Activated CD4-positive, alpha-beta T cell treated with anti-CD3 and anti-CD28 coated beads for 36 hours (primary cell): ENCODE measurements around the gene CLDN20. TPM values are rescaled to one million over a fixed set of nuclear protein-coding genes. Genes with fewer than 3 reads are reported as not detected.

Experiments
- ATAC-seq: fragments of 200-7000 bp; cut with Tn5 transposase; one replicate; pipeline ENCODE4 v1.10.0; 2021; ENCODE audit warnings: mild to moderate bottlenecking, moderate library complexity
- CTCF ChIA-PET: fragments of 350-600 bp; sonication (Branson Sonifier 250); formaldehyde crosslinking; loops from one replicate; lab custom pipeline; 2021; ENCODE audit warnings: antibody characterized with exemption; lab: Charles Lee
- POLR2A ChIA-PET: fragments of 350-600 bp; sonication (Branson Sonifier 250); formaldehyde crosslinking; loops from one replicate; lab custom pipeline; 2021; ENCODE audit warnings: antibody characterized with exemption, inconsistent platforms; lab: Charles Lee
- DNase-seq: peaks from one replicate; pipeline ENCODE4 v3.0.0-alpha.2; 2020
- H3K27ac Mint-ChIP-seq: one replicate; pipeline ENCODE4 v1.8.0; 2021; ENCODE audit warnings: mixed read lengths
- H3K27me3 Mint-ChIP-seq: one replicate; pipeline ENCODE4 v1.8.0; 2021; ENCODE audit warnings: mixed read lengths
- H3K36me3 Mint-ChIP-seq: one replicate; pipeline ENCODE4 v1.8.0; 2021; ENCODE audit warnings: low read depth, mixed read lengths
- H3K4me1 Mint-ChIP-seq: one replicate; pipeline ENCODE4 v1.8.0; 2021; ENCODE audit warnings: mixed read lengths
- H3K4me3 Mint-ChIP-seq: one replicate; pipeline ENCODE4 v1.8.0; 2021; ENCODE audit warnings: mild to moderate bottlenecking, moderate library complexity, mixed read lengths
- H3K9me3 Mint-ChIP-seq: one replicate; pipeline ENCODE4 v1.8.0; 2021; ENCODE audit warnings: low read depth, mixed read lengths
- intact Hi-C, 2 experiments: fragments of 100-400 bp; cut with DNase I in 1 of 2; cut with micrococcal nuclease in 1 of 2; formaldehyde crosslinking; loops; one replicate each; pipeline versions ENCODE4 v1.14.2 to v1.15.1; 2022 to 2024; cut with DNase I, micrococcal nuclease
- total RNA-seq, 2 experiments: library from RNA; stranded (reverse); gene quantifications; one replicate each; pipeline ENCODE4 v1.2.3, GENCODE V29; 2021

CLDN20 gene
- total RNA-seq, 2 experiments from 2014 or later = not detected

- peaks cover 30% of the 10 kb centered on the region for H3K36me3 Mint-ChIP-seq
- H3K4me3 Mint-ChIP-seq = no peak overlapping the region
- no peak overlapping the region for H3K27ac Mint-ChIP-seq
- POLR2A ChIA-PET = no interaction called here
- no peaks in the 10 kb centered on the region for H3K4me1 Mint-ChIP-seq
- DNase-seq (no peak), ATAC-seq (no peak)
- H3K9me3 Mint-ChIP-seq = no peaks in the 10 kb centered on the region
- CTCF ChIA-PET = interaction anchor here (1.0 kb wide), 1 partner anchor 68 kb away, joined by 3 read pairs; no protein-coding TSS in a partner anchor
- intact Hi-C loops = no loop called here
- H3K27me3 Mint-ChIP-seq = no peaks in the 10 kb centered on the region
Observed at GRCh38 chr6:155245831-155246230, 18.0 kb upstream of the CLDN20 start.

- CTCF ChIA-PET = interaction anchor here (0.5 kb wide), 1 partner anchor 58 kb away, joined by 3 read pairs; no protein-coding TSS in a partner anchor
- POLR2A ChIA-PET = no interaction called here
- H3K27me3 Mint-ChIP-seq = no peaks in the 10 kb centered on the region
- no peaks in the 10 kb centered on the region for H3K9me3 Mint-ChIP-seq
- ATAC-seq = no peak
- intact Hi-C loops = no loop called here
- no peaks in the 10 kb centered on the region for H3K4me1 Mint-ChIP-seq
- no peak for DNase-seq
- no peak overlapping the region for H3K4me3 Mint-ChIP-seq
- H3K36me3 Mint-ChIP-seq = peaks cover 32% of the 10 kb centered on the region
- H3K27ac Mint-ChIP-seq = no peak overlapping the region
Observed at GRCh38 chr6:155246825-155247224, 17.0 kb upstream of the CLDN20 start.

- intact Hi-C loops = loop anchor here (1.0 to 2.0 kb wide), 3 partner anchors 70 to 319 kb away; no protein-coding TSS in a partner anchor
- Mint-ChIP-seq H3K36me3 (peaks cover 31% of the 10 kb centered on the region), H3K27ac (no peak overlapping the region), H3K4me1 (no peaks in the 10 kb centered on the region), H3K27me3 (no peaks in the 10 kb centered on the region), H3K9me3 (no peaks in the 10 kb centered on the region), H3K4me3 (no peak overlapping the region)
- POLR2A ChIA-PET = no interaction called here
- ATAC-seq = no peak
- no peak for DNase-seq
- CTCF ChIA-PET = interaction anchor here (1.2 to 1.8 kb wide), 4 partner anchors 20 to 319 kb away, joined by 3 to 42 read pairs (median 10); no protein-coding TSS in a partner anchor
Observed at GRCh38 chr6:155247618-155248007, 16.2 kb upstream of the CLDN20 start.

- Mint-ChIP-seq H3K27ac (peak overlapping the region; percentile 4), H3K4me1 (no peaks in the 10 kb centered on the region), H3K9me3 (no peaks in the 10 kb centered on the region), H3K4me3 (no peak overlapping the region), H3K27me3 (no peaks in the 10 kb centered on the region), H3K36me3 (peaks cover 38% of the 10 kb centered on the region)
- ATAC-seq = peak; percentile 66
- POLR2A ChIA-PET = interaction anchor here (0.7 kb wide), 1 partner anchor 224 kb away, joined by 3 read pairs; no protein-coding TSS in a partner anchor
- CTCF ChIA-PET = interaction anchor here (0.8 to 1.8 kb wide), 8 partner anchors 10 to 320 kb away, joined by 3 to 42 read pairs (median 4); no protein-coding TSS in a partner anchor
- intact Hi-C loops = loop anchor here (1.0 to 2.0 kb wide), 3 partner anchors 71 to 320 kb away; no protein-coding TSS in a partner anchor
- peak; percentile 55 for DNase-seq
Observed at GRCh38 chr6:155248008-155249001, 15.5 kb upstream of the CLDN20 start.

DNA sequence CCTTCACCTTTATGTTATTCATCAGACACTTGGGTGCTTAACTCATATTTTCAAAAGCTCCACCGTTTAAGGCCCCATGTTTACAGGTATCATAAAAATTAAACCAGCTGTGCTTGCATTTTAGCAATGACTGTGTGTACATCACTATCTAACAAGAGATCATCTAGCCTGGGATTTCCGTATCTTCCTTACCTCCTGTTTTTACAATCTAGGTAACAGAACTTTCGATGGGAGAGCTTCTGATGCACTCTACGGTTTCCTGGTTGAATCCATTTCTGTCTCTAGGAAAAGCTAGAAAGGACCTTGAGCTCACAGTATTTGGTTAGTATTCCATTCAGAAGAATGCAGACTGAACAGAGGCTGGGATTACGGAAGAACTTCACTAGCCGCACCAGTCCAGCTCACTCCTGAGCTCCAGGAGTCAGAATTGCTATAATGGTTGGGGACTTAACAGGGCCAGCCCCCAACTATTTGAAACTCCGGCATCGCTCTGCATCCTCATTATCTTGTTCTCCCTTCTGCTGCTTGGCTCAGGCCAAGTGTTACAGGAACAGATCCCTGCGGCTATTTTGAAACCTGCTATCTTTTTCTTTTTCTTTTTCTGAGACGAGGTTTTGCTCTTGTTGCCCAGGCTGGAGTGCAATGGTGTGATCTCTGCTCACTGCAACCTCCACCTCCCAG is 13.0 kb upstream of the CLDN20 start:
- intact Hi-C loops = no loop called here
- POLR2A ChIA-PET = no interaction called here
- no peak overlapping the region for H3K27ac Mint-ChIP-seq
- ATAC-seq (no peak), DNase-seq (no peak)
- no peaks in the 10 kb centered on the region for H3K27me3 Mint-ChIP-seq
- no peak overlapping the region for H3K4me3 Mint-ChIP-seq
- peaks cover 49% of the 10 kb centered on the region for H3K36me3 Mint-ChIP-seq
- CTCF ChIA-PET = interaction anchor here (0.5 to 2.4 kb wide), 6 partner anchors 9 to 381 kb away, joined by 3 to 15 read pairs (median 4); no protein-coding TSS in a partner anchor
- H3K9me3 Mint-ChIP-seq = no peaks in the 10 kb centered on the region
- peaks cover 4% of the 10 kb centered on the region for H3K4me1 Mint-ChIP-seq

DNA sequence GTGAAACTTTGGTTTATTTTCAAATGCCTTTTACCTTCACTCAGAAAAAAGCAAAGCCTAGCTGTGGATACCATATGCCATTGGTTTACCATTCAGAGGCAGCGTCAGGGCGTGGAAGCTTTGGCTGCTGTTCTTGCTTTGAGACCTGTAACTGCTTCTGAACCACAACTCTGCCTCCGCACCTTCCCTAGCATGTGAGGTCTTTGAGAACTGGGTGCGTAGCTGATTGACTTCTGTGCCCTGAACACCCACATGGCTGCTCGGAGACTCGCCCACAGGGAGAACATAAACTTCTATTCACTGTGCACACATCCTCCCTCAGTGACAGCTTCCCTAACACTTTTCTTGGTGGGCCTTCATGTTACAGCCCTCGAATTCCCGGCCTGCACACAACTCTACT is 11.2 kb upstream of the CLDN20 start:
- POLR2A ChIA-PET = interaction anchor here (0.6 kb wide), 1 partner anchor 997 kb away, joined by 3 read pairs; no protein-coding TSS in a partner anchor
- CTCF ChIA-PET = interaction anchor here (0.6 to 1.6 kb wide), 3 partner anchors 75 to 324 kb away, joined by 3 to 6 read pairs (median 3); no protein-coding TSS in a partner anchor
- no peaks in the 10 kb centered on the region for H3K27me3 Mint-ChIP-seq
- DNase-seq = no peak
- no peak overlapping the region for H3K4me3 Mint-ChIP-seq
- peaks cover 4% of the 10 kb centered on the region for H3K4me1 Mint-ChIP-seq
- no peak for ATAC-seq
- no peak overlapping the region for H3K27ac Mint-ChIP-seq
- intact Hi-C loops = no loop called here
- H3K36me3 Mint-ChIP-seq = peaks cover 44% of the 10 kb centered on the region
- H3K9me3 Mint-ChIP-seq = no peaks in the 10 kb centered on the region

DNA sequence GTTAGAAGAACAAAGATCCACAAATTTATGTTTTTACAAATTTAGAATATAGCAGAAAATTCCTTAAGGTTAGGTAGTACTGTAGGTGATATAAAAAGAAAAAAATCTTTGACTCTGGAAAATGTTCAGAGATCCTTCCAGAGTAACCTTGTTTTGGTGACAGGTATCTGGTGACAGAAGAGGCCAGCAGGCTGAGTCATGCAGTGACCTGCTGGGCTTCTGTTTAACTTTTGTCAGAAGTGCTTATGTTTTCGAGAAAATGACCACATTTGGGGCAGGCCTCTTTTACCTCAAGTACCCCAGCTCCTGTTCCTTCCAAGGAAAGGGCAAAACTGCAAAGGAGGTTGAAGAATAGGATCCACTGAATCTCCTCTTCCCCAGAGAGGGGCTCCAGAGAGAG is 10.5 kb upstream of the CLDN20 start:
- POLR2A ChIA-PET = interaction anchor here (0.6 kb wide), 1 partner anchor 998 kb away, joined by 3 read pairs; no protein-coding TSS in a partner anchor
- no peaks in the 10 kb centered on the region for H3K9me3 Mint-ChIP-seq
- no peak overlapping the region for H3K4me3 Mint-ChIP-seq
- H3K36me3 Mint-ChIP-seq = peaks cover 45% of the 10 kb centered on the region
- CTCF ChIA-PET = interaction anchor here (1.0 kb wide), 1 partner anchor 76 kb away, joined by 3 read pairs; no protein-coding TSS in a partner anchor
- no peak for DNase-seq
- ATAC-seq = no peak
- H3K27ac Mint-ChIP-seq = peak overlapping the region; percentile 59
- intact Hi-C loops = no loop called here
- H3K4me1 Mint-ChIP-seq = peaks cover 4% of the 10 kb centered on the region
- H3K27me3 Mint-ChIP-seq = no peaks in the 10 kb centered on the region

DNA sequence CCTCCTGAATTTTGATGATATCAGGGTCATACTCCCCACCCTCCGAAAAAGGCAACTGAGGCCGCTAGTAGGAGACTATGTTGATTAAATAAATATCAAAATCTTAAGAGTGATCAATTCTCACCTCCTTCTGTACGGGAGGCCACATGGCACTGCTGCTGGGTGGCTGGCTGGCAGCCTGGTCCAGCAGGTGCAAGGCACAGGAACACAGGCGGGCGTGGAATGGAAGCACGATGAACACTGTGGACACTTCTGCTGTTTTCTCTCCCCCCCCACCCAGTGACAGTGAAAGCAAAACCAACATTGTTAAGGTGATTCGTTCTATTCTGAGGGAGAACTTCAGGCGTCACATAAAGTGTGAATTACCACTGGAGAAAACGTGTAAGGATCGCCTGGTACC is 9.7 kb upstream of the CLDN20 start:
- intact Hi-C loops = no loop called here
- CTCF ChIA-PET = no interaction called here
- ATAC-seq (no peak), DNase-seq (no peak)
- no peaks in the 10 kb centered on the region for H3K9me3 Mint-ChIP-seq
- no peak overlapping the region for H3K4me3 Mint-ChIP-seq
- H3K27ac Mint-ChIP-seq = no peak overlapping the region
- H3K27me3 Mint-ChIP-seq = no peaks in the 10 kb centered on the region
- POLR2A ChIA-PET = no interaction called here
- H3K36me3 Mint-ChIP-seq = peaks cover 40% of the 10 kb centered on the region
- H3K4me1 Mint-ChIP-seq = peaks cover 4% of the 10 kb centered on the region

- ChIA-PET CTCF (interaction anchor here (0.6 kb wide), 1 partner anchor 581 kb away, joined by 3 read pairs; no protein-coding TSS in a partner anchor), POLR2A (no interaction called here)
- Mint-ChIP-seq H3K27me3 (no peaks in the 10 kb centered on the region), H3K27ac (no peak overlapping the region), H3K9me3 (no peaks in the 10 kb centered on the region), H3K36me3 (peaks cover 47% of the 10 kb centered on the region), H3K4me1 (peaks cover 8% of the 10 kb centered on the region), H3K4me3 (no peak overlapping the region)
- DNase-seq (no peak), ATAC-seq (no peak)
- intact Hi-C loops = no loop called here
Observed at GRCh38 chr6:155256122-155256795, 7.6 kb upstream of the CLDN20 start.

GRCh38 chr6:155257796-155258195 is 6.0 kb upstream of the CLDN20 start:
- H3K4me3 Mint-ChIP-seq = no peak overlapping the region
- peaks cover 41% of the 10 kb centered on the region for H3K36me3 Mint-ChIP-seq
- no peak for ATAC-seq
- ChIA-PET CTCF (interaction anchor here (0.8 to 1.3 kb wide), 4 partner anchors 14 to 80 kb away, joined by 3 to 4 read pairs (median 3); no protein-coding TSS in a partner anchor), POLR2A (no interaction called here)
- intact Hi-C loops = no loop called here
- H3K9me3 Mint-ChIP-seq = no peaks in the 10 kb centered on the region
- DNase-seq = no peak
- peaks cover 16% of the 10 kb centered on the region for H3K4me1 Mint-ChIP-seq
- no peaks in the 10 kb centered on the region for H3K27me3 Mint-ChIP-seq
- no peak overlapping the region for H3K27ac Mint-ChIP-seq
